Activated naive CD4-positive, alpha-beta T cell treated with anti-CD3 and anti-CD28 coated beads, Interleukin-2, amount 50 U/mL, for 16 hours (primary cell): Measurements from ENCODE around the gene MRPL27.

Experiments used
- DNase-seq: peaks from one replicate; pipeline ENCODE4 v3.0.0-alpha.2; 2020

The MRPL27 gene

DNA sequence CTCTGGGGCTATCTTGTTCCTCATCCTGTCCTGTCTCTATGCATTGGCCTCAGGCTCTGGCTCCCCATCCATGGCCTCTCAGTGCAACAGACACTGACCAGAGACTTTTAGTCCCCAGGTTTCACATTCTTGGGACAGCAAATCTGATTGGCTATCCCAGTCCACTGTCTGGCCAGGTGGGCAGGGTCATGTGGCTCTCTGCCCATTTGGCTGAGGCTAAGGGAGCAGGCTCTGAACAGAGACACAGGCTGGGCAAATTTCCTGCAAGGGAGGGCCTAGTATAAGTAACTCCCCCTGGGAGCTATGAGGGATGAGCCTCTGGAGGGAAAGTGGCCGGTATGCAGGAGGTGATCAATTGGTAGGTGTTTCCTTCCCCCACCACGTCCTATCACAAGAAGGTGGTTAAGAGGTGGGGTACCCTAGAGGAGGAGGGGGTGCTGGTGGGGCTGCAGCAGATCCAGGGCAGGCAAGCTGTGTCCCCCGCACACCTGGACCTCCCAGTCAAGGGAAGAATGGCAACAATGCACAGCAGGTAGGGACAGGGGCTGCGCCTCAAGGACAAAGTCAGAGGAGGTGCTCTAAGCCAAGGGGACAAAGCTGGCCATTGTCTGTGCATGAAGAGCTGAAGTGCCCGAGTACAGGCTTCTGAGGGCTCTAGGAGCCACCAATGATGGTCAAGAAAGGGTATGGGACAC lies 13.8 kb downstream of the MRPL27 start:
- no peak for DNase-seq

DNA sequence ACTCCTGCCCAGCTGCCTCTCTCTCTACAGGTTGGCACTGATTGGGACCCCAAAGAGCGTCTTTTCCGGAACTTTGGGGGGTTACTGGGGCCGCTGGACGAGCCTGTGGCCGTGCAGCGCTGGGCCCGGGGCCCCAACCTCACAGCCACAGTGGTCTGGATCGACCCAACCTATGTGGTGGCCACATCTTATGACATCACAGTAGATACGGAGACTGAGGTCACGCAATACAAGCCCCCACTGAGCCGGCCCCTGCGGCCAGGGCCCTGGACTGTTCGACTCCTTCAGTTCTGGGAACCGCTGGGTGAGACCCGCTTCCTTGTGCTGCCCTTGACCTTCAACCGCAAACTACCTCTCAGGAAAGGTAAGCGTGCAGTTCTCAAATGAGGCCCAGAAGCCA lies 14.8 kb downstream of the MRPL27 start:
- DNase-seq: no peak

DNA sequence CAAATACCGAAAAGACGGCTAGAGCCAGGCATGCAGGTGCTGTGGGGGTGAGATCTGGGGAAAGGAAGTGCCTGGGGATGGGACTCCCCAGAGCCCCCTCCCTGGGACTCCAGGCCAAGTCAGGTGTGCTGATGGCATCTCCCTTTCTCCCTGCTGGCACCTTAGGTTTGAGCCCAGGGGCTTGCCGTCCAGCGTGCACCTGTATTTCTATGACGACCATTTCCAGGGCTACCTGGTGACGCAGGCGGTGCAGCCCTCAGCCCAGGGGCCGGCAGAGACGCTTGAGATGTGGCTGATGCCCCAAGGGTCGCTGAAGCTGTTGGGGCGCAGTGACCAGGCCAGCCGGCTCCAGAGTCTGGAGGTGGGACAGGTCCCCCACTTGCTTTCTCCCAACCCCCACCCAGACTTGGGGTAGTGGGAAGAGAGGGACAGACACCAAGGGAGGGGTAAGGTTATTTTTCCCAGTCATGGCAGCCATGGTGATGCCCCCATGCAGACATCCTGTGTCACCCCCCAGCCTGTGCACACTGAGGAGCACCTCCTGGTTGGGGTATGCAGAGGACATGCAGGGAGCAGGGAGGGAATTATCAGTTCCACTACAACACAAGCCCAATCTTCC lies 16.0 kb downstream of the MRPL27 start:
- DNase-seq: no peak

DNA sequence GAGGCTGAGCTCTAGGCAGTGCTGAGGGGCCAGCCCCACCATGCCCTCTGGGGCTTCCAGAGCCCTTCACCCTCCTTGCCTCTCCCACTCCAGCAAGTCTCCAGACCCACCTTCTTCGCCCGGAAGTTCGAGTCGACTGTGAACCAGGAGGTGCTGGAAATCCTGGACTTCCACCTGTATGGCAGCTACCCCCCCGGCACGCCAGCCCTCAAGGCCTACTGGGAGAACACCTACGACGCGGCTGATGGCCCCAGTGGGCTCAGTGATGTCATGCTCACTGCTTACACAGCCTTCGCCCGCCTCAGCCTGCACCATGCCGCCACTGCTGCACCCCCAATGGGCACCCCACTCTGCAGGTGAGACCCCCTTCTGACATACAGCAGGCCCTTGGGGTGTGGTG lies 16.6 kb downstream of the MRPL27 start:
- DNase-seq: no peak

DNA sequence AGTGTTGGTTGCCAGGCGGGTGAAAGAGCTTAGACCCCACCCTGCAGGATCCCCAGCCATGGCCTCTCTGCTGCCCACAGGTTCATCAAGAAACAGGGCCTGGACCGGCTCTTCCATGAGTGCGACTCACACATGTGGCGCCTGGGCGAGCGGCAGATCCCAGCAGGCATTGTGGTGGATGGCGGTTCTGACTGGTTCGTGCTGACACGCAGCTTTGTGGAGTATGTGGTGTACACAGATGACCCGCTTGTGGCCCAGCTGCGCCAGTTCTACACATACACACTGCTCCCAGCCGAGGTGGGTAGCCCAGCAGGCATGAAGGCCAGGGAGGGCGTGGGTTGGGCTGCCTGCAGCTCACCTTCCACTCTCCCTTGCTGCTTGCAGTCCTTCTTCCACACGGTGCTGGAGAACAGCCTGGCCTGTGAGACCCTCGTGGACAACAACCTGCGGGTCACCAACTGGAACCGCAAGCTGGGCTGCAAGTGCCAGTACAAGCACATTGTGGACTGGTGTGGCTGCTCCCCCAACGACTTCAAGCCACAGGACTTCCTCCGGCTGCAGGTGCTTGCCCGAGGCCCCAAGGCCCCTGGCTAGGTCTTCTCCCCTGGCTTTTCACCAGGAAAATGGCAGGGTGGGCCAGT lies 17.2 kb downstream of the MRPL27 start:
- no peak for DNase-seq

DNA sequence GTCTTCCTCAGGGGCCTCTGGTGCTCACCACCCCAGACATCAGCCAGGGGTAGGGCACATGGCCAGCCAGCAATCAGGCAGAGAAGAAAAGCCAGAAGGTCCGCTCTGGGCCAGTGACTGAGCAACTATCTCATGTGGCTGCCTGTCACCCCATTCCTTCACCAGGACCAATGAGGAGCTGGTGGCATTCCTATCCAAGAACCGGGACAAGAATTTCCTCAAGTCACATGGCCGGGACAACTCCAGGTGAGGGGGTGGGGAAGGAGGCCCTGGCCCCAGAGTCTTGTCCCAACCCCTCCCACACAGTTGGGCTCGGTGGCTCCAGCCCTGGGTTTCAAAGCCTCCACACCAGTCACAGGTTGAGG lies 17.7 kb downstream of the MRPL27 start:
- DNase-seq: no peak

DNA sequence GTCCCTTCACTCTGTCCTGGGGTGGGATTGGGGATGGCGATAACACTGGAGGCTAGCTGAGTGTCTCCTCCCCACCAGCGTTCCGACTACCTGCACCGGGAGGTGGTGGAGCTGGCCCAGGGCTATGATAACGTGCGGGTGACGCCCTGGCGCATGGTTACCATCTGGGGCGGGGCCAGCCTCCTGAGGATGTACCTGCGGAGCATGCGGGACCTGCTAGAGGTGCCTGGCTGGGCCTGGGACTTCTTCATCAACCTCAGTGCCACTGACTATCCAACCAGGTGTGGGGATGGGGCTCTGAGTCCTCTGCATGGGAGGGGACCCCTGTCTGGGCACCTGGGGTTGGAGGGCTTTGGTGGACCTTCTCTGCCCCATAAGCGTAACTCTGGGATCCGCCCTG lies 18.2 kb downstream of the MRPL27 start:
- no peak for DNase-seq

DNA sequence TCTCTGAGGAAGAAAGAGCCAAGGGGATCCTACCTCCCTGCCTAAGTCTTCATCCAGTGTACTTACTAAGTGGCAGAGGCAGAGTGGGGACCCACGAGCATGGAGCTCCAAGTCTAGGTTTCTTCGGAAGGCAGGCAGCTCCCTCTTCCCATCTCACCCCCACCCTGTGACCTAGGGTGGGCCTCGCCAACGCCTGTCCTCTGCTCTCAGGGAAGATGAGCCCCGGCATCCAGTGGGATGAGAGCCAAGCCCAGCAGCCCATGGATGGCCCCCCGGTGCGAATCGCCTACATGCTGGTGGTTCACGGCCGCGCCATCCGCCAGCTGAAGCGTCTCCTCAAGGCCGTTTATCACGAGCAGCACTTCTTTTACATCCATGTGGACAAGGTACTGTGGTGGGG lies 18.8 kb downstream of the MRPL27 start:
- no peak for DNase-seq

DNA sequence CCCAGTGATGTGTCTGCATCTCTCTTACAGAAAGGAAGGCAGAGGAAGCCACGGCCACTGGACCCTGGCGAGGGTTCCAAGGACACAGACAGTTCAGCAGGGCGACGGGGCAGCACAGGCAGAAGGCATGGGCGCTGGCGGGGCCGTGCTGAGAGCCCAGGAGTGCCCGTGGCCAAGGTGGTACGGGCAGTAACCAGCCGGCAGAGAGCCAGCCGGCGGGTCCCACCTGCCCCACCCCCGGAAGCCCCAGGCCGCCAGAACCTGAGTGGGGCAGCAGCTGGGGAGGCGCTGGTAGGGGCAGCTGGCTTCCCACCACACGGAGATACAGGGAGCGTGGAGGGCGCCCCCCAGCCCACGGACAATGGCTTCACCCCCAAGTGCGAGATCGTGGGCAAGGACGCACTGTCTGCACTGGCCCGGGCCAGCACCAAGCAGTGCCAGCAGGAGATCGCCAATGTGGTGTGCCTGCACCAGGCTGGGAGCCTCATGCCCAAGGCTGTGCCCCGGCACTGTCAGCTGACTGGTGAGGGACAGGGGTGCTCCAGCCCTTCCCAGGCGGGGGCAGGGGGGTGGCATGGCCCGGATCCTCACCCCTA lies 19.3 kb downstream of the MRPL27 start:
- no peak for DNase-seq

DNA sequence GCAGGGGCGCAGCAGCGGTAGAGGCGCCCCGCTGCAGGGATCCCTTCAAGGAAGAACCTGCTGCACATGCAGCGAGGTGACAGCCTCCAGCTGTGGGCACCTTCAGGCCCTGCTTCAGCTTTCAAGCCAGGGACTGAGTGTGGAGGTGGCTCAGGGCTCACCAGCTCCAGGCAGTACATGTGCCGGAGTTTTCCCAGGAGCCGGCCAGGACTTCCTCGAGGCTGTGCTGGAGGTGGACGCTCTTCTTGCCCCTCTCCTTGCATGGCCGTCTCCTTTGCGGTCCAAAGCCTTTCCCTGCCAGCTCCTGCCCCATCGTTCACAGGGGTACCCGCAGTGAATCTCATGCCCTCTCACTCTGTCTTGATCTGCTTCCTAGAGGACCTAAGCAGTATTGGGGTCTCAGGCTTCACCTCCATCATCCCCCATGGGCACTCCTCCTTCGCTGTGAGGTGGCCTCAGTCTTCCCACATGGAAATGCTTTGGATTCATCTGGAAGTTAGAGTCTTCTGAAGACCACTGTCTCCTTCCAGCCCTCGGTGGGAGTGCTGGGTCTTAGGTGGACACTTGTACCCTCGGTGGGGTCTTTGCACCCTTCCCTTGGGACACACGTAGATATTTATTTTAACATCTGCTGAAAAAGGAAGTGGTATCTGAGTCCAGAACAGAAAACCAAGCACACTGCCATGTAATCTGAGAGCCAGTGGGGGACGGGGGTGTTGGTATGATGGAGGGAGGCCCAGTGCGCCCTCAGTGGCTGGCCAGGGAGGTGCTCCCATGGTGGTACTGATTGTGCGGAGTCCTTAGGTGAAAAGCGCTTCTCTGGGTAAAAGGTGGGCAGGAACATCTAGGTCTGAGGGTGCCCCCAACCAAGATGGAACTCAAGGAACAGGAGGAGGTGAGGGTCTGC lies 20.0 kb downstream of the MRPL27 start:
- no peak for DNase-seq

DNA sequence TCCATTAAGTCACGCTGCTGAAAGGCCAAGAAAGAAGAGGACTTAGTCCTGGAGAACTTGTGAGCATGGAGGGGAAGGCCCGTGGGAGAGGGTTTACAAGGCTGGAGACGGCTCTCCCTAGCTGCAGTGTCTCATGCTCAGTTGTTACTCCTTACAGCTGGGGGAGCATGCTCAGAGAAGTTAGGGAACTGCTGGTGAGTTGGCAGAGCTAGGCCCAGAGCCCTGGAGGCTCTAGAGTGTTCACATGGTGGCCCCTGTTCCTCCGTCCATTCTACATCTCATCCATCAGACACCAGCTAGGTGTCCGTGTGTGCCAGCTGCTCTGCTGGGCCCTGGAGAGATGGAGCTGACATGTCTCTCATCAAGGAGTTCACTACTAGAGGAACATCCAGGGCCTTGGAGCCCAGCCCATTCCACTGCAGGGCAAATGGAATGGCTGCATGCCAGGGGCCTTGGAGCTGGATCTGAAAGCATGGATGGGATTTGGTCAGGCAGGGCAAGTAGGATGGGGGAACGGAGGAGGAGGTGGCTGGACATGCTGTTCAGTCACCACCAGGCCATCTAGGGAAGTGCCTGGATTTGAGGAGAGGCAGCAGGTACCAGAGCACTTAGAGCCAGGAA lies 20.8 kb downstream of the MRPL27 start:
- no peak for DNase-seq

DNA sequence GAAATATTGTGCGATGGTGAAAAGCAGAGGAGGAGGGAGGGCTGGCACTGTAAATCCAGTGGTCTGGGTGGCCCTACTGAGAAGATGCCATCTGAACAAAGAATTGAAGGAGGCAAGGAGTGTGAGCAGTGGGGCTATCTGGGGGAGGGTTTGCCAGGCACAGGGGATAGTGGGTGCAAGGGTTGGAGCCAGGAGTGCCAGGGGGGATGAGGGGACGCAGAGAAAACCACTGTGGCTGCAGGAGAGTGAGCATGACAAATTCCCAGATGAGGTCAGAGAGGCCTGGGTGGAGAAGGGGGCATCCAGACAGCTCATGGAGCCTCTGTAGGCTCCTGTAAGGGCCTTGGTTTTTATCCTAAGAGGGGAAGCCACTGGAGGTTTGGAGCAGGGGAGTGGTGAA lies 22.3 kb downstream of the MRPL27 start:
- DNase-seq: no peak

DNA sequence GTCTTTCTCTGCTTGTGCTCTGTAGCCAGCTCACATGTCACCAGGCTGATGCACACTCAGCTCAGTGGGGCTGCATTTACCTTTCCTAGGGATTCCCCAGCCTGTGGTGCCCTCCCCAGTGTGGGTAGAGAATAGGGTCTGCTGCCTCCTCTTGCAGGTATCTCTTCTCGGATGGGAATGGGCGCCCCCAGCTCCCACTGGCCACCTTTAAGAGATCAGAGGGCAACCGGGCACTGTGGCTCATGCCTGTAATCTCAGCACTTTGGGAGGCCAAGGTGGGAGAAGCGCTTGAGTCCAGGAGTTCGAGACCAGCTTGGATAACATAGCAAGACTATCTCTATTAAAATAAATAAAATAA lies 23.8 kb downstream of the MRPL27 start:
- DNase-seq: no peak

DNA sequence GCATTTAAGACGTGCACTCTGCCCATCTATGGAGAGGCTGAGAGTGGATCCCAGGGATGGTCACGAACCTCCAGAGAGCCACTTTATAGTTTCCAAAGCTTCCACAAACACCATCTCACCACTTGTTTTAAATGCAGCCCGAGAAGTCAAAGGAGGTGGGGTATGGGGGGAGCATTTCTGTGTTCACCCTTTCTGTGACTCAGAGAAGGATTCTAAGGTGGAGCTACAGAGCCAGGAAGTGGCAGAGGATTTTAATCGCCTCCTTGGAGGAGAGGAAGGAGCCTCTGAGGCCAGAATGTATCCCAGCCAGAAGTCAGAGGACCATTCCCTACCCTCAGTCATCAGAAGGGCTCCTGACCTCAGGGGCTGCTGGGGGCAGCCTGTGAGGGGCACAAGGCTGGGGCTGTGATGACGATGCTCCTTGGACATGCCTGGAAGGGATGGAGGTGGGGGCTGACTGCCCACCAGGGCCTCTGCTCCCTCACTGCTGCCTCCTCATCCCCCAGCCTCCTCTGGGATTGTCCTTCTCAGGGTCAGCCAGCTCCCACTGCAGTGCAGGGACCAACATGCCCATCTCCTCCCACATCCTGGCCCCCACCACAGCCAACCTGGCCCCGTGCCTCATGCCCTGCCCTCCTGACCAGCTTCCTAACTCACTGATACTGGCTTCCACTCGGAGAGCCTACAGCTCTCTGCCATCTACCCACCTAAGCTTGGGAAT lies 24.3 kb downstream of the MRPL27 start:
- no peak for DNase-seq

DNA sequence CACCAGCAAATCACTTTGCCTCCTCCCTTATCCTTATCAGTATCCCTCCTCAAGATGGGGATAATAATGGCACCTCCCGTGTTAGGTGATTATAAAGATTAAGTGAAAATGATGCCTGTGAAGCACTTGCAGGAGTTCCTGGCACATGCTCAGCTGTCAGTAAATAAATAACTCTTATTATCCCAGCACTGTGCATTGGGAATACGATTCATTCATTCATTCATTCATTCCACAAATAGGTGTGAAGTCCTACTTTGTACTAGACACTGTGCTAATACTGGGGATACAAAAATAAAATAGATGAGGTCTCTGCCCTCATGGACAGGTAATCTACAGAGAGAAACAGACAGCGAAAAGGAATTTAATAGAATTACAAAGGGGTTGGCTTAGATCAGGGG lies 25.1 kb downstream of the MRPL27 start:
- no peak for DNase-seq

DNA sequence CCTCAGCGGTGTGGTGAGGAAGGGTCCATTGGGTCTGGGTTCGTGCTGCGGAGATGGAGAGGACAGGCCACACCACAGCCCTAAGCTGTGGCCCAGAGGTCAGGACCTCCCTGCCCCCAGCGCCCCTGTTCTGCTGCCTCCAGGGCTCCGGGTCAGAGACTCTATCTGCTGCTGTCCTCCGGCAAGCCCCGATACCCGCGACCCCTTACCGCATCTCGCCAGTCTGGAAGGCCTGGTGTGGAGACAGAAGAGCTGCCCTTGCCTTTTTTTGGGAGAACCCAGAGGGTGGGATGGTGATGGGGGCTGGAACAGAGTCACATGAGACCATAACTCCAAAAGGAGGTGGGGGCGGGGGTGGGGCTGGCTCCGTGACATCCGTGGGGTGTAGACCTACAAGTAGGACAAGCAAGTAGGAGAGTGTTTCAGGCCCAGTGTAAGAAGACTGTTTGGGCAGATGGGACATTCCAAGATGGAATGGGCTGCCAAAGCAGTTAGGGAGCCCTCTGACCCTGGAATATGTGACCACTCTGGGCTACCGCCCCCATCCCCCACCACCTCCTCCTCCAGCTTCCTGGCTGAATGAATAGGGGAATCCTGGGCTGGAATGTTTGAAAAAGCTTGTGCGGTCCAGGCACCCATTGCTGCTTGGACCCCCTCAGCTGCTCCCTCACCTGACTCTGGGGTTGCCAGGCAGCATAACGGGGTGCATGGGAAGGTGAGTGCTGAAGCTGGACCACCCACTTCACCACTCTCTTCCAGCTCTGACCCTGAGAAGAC lies 25.7 kb downstream of the MRPL27 start:
- no peak for DNase-seq

DNA sequence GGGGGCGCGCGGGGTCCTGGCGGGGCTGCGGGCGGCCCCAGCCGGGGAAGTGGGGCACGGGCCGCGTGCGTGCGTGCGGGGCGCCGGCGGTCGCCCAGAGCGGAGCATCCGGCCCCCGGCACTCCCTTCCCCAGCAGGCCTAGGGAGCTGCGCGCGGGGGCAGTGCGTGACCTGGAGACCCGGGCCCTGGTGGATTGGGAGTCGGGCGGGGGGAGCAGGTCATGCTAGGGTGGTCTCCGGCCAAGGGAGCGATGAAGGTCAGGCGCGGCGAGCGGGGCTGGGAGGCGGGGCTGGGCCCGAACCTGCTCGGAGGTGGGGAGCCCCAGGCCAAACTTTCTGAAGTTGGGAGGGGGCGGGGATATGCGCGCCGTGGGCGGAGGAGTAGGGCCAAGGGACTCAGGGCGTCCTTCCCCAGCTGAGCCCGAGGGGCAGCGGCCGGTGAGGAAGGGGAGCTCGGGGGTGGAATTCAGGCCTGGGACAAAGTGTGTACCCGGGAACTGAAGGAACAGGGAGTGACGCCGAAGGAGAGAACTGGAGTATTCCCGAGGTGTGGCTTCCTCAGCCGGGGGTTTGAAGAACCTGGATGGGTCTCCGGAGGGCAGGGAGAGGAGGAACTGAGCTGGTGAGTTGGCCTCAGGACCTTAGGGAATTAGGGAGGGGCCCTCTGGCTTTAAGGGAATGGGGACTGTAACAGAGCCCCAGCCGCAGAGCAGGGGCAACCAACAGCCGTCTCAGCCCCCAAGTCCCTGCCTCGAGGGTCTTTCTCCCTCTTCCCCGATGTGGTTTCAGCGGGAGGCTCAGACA lies 26.5 kb downstream of the MRPL27 start:
- DNase-seq: peak; percentile 59

DNA sequence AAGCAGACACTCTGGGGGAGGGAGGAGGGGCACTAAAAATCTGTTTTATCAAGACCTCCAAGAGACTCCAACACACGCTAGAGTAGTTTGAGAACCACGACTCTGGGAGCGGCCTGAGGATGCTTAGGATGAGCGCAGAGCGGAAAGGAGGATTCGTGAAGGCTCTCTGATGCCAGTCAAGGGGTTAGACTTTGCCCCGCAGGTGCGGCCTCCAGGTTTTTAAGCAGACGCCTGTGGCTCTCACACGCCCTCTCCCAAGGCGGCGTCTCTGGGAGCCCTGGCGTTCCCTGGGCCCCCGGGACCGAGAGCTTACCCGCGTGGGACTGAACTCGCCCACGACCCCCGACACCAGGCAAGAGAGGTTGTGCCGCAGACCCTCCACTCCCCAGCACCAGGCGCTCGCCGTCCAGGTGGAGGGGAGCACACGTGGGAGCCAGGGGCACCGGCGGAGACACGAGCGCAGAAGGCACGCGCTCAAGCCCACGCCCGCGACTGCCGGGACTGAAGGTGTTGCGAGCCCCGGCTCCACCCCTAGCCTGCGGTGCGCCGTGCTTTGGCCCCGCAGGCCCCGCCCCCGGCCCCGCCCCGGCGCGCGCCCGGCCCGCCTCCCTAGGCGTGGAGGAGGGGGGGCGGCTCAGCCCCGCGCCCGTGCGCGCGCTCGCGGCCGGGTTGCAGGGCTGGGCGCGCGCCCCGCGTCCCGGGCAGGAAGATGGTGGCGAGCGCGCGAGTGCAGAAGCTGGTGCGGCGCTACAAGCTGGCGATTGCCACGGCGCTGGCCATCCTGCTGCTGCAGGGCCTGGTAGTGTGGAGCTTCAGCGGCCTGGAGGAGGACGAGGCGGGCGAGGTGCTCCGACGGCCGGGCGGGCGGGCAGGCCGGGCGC lies 27.3 kb downstream of the MRPL27 start, which contains the start of gene XYLT2:
XYLT2 (plus strand) TSS at position 695 of the 881 bp plus-strand sequence; CDS start at position 710, 15 bp downstream.
- DNase-seq: peak; percentile 92

DNA sequence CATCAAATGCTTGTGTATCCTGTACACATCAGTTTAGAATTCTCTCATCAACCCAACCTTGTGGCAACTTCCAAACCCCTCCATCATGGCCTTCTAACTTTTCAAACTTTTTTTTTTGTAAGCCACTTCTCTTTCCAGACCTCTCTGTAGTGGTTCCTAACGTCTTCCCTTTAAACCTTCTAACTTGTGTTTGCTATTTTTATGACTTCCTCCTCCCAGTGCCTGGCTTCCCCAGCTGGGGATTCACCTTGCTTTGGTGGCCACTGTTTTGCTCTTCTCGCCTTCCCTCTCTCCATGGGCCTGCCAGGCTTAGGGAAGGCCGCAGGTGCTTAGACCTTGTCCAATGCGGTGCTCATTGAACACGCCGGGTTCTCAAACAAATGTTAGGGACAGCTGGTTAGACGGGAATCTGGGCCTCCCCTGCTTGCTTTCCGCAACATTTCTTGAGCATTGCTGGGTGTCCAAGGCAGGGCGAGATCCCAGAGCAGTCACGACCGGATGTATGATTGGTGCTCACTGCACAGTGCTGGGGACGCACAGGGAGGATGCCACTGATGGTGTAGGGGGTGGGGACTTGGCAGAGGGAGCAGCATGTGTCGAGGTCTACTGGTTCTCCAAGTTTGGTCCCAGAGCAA lies 28.1 kb downstream of the MRPL27 start:
- no peak for DNase-seq
